HepG2 (cell line): ENCODE measurements around the gene SULT1B1. TPM values are rescaled to one million over a fixed set of nuclear protein-coding genes. Genes with fewer than 3 reads are reported as not detected.
A peak's percentile ranks its signal among the peaks of the same experiment; 100 is the strongest.

Experiments used
- AKNA ChIP-seq: sonication (generic); formaldehyde crosslinking; IDR thresholded peaks from 2 replicates; pipeline ENCODE4 v1.4.0; 2020; ENCODE audit warnings: missing genetic modification reagents, borderline replicate concordance
- ETV5 ChIP-seq: IDR thresholded peaks from 2 replicates; pipeline ENCODE4 v1.6.1; 2018; ENCODE audit warnings: missing biosample characterization, missing genetic modification reagents, inconsistent platforms, borderline replicate concordance
- FOXC1 ChIP-seq: sonication (generic); formaldehyde crosslinking; IDR thresholded peaks from 2 replicates; pipeline ENCODE4 v1.8.0; 2022; ENCODE audit warnings: mild to moderate bottlenecking, missing genetic modification reagents, borderline replicate concordance
- JARID2 ChIP-seq: sonication (generic); formaldehyde crosslinking; IDR thresholded peaks from 2 replicates; pipeline ENCODE4 v1.8.1; 2023; ENCODE audit warnings: missing genetic modification reagents, inconsistent platforms; ENCODE audit not compliant: insufficient replicate concordance
- KLF6 ChIP-seq: IDR thresholded peaks from 2 replicates; pipeline ENCODE4 v1.8.0; 2016; ENCODE audit warnings: missing biosample characterization, missing genetic modification reagents
- MED1 ChIP-seq: sonication (generic); formaldehyde crosslinking; IDR thresholded peaks from 2 replicates; pipeline ENCODE4 v1.4.0; 2020; ENCODE audit warnings: missing genetic modification reagents
- PBX3 ChIP-seq: sonication (generic); formaldehyde crosslinking; IDR thresholded peaks from 2 replicates; pipeline ENCODE4 v1.8.1; 2023; ENCODE audit warnings: missing genetic modification reagents, inconsistent platforms, borderline replicate concordance
- RNF2 ChIP-seq: fragments of 450-650 bp; conservative IDR thresholded peaks from 2 replicates; pipeline ENCODE4 v1.6.1; 2016; ENCODE audit warnings: low read depth
- SATB2 ChIP-seq: sonication (generic); formaldehyde crosslinking; IDR thresholded peaks from 2 replicates; pipeline ENCODE4 v1.5.0; 2020; ENCODE audit warnings: missing genetic modification reagents
- SCMH1 ChIP-seq: sonication (generic); formaldehyde crosslinking; IDR thresholded peaks from 2 replicates; pipeline ENCODE4 v1.9.0; 2021; ENCODE audit warnings: missing genetic modification reagents, mild to moderate bottlenecking, borderline replicate concordance
- SETDB1 ChIP-seq: sonication (generic); formaldehyde crosslinking; IDR thresholded peaks from 2 replicates; pipeline ENCODE4 v1.5.1; 2020; ENCODE audit warnings: missing genetic modification reagents, mild to moderate bottlenecking, borderline replicate concordance
- SSRP1 ChIP-seq: IDR thresholded peaks from 2 replicates; pipeline ENCODE4 v1.6.1; 2016; ENCODE audit warnings: control low read depth
- ZBTB20 ChIP-seq: sonication (generic); formaldehyde crosslinking; IDR thresholded peaks from 2 replicates; pipeline ENCODE4 v1.8.1; 2023; ENCODE audit warnings: missing genetic modification reagents, low read depth, mild to moderate bottlenecking, borderline replicate concordance
- ZBTB39 ChIP-seq: sonication (generic); formaldehyde crosslinking; IDR thresholded peaks from 2 replicates; pipeline ENCODE4 v1.5.0; 2020; ENCODE audit warnings: missing genetic modification reagents
- ZBTB7A ChIP-seq: sonication (generic); formaldehyde crosslinking; IDR thresholded peaks from 2 replicates; pipeline ENCODE4 v1.8.0; 2022; ENCODE audit warnings: mild to moderate bottlenecking, missing genetic modification reagents
- ZKSCAN5 ChIP-seq: sonication (generic); formaldehyde crosslinking; IDR thresholded peaks from 2 replicates; pipeline ENCODE4 v1.5.1; 2020; ENCODE audit warnings: mild to moderate bottlenecking, missing genetic modification reagents
- ZMAT3 ChIP-seq: sonication (generic); formaldehyde crosslinking; conservative IDR thresholded peaks from 2 replicates; pipeline ENCODE4 v1.7.0; 2021; ENCODE audit warnings: missing genetic modification reagents
- ZMYM2 ChIP-seq: sonication (generic); formaldehyde crosslinking; IDR thresholded peaks from 2 replicates; pipeline ENCODE4 v1.8.0; 2022; ENCODE audit warnings: mild to moderate bottlenecking, missing genetic modification reagents
- ZMYM4 ChIP-seq: sonication (generic); formaldehyde crosslinking; IDR thresholded peaks from 2 replicates; pipeline ENCODE4 v1.8.1; 2023; ENCODE audit warnings: mild to moderate bottlenecking, missing genetic modification reagents
- ZNF296 ChIP-seq: sonication (generic); formaldehyde crosslinking; conservative IDR thresholded peaks from 2 replicates; pipeline ENCODE4 v1.5.0; 2020; ENCODE audit warnings: mild to moderate bottlenecking, missing genetic modification reagents
- ZNF33B ChIP-seq: sonication (generic); formaldehyde crosslinking; IDR thresholded peaks from 2 replicates; pipeline ENCODE4 v1.5.1; 2020; ENCODE audit warnings: mild to moderate bottlenecking, missing genetic modification reagents
- ZNF501 ChIP-seq: sonication (generic); formaldehyde crosslinking; IDR thresholded peaks from 2 replicates; pipeline ENCODE4 v1.5.1; 2020; ENCODE audit warnings: mild to moderate bottlenecking, moderate library complexity, missing genetic modification reagents
- ZNF589 ChIP-seq: sonication (generic); formaldehyde crosslinking; conservative IDR thresholded peaks from 2 replicates; pipeline ENCODE4 v1.8.0; 2022; ENCODE audit warnings: mild to moderate bottlenecking, moderate library complexity, missing genetic modification reagents
- polyA plus RNA-seq, 8 experiments: library from polyadenylated mRNA; depleted of rRNA in 3 of 8; stranded (reverse) in 7 of 8; unstranded in 1 of 8; fragments of >200 nt; fragmentation: Illumina TruSeq in 4 of 8; extraction: Trizol in 4 of 8; gene quantifications; 2 replicates each; pipeline versions ENCODE4 v1.2.1 to v1.2.3, GENCODE V29; 2011 to 2016; ENCODE audit warnings: low read depth in 4 of 8, missing spikeins in 1 of 8, mixed read lengths in 1 of 8; ENCODE audit not compliant: insufficient read depth in 1 of 8
- total RNA-seq, 5 experiments: library from RNA; depleted of rRNA; stranded (reverse); fragments of >200 nt; fragmentation: Illumina TruSeq; extraction: Trizol; gene quantifications; 2 replicates each; pipeline ENCODE4 v1.2.3, GENCODE V29; 2016; ENCODE audit warnings: low read depth in 1 of 5

Gene SULT1B1
- total and polyA plus RNA-seq, 2 of the 13 experiments (the other 11 are each of a cell fraction or from before 2014, with no cell fraction given), result 0.20 to 0.25 TPM

- TF ChIP-seq AKNA (no peak), ZMYM4 (peak; percentile 63; the same call in 1 of the 2 replicates), MED1 (CRISPR knock-in tag) (0 out of 2 replicates have a peak, but pooled peaks have one; percentile 26), SETDB1 (CRISPR knock-in tag) (no peak), ZBTB39 (CRISPR knock-in tag) (no peak), ETV5 (peak; percentile 34; the same call in 1 of the 2 replicates), ZNF589 (CRISPR knock-in tag) (no peak), KLF6 (CRISPR knock-in tag) (no peak), ZKSCAN5 (CRISPR knock-in tag) (no peak), JARID2 (no peak), SATB2 (CRISPR knock-in tag) (no peak), RNF2 (no peak), ZNF296 (CRISPR knock-in tag) (no peak), SSRP1 (CRISPR knock-in tag) (0 out of 2 replicates have a peak, but pooled peaks have one; percentile 74), PBX3 (CRISPR knock-in tag) (no peak), ZMAT3 (no peak), ZMYM2 (CRISPR knock-in tag) (peak; percentile 81), ZBTB7A (CRISPR knock-in tag) (no peak), ZNF33B (CRISPR knock-in tag) (no peak), ZBTB20 (CRISPR knock-in tag) (no peak), SCMH1 (no peak), ZNF501 (CRISPR knock-in tag) (no peak), FOXC1 (CRISPR knock-in tag) (no peak)
Measured at GRCh38 chr4:69713593-69713992, 46.8 kb downstream of the SULT1B1 start (continued).
